Measurements from ENCODE around the gene S100A14.

GRCh38 chr1:153602749-153603148 is 13.4 kb downstream of the S100A14 start:
- TF ChIP-seq CTCF (IDR thresholded peaks at IDR 0.05): no peak
- TF ChIP-seq EP300 (IDR thresholded peaks at IDR 0.05): no peak
- TF ChIP-seq POLR2A (IDR thresholded peaks at IDR 0.05): no peak

Data from stomach (tissue), 4 donors.